H54 (cell line): Measurements from ENCODE around the gene PKP3.
A peak's percentile ranks its signal among the peaks of the same experiment; 100 is the strongest.

Source experiments
- DNase-seq: peaks from one replicate; pipeline ENCODE4 v3.0.0; 2011; ENCODE audit warnings: low spot score, mixed read lengths; ENCODE audit not compliant: insufficient read length
- FAIRE-seq: peaks from 3 replicates; lab custom pipeline; 2011; peaks lifted over from hg19 to GRCh38; lab: Jason Lieb, UNC
- POLR2A ChIP-seq: IDR thresholded peaks from 2 replicates; pipeline ENCODE4 v1.6.1; 2011; ENCODE audit warnings: low read depth, mild to moderate bottlenecking, low read length

The PKP3 gene

GRCh38 chr11:369336-370018 lies 24.5 kb upstream of the PKP3 start, which contains the start of gene B4GALNT4:
Gene B4GALNT4, plus strand, starts transcription at chr11:369499. Its CDS starts 305 bp downstream, at chr11:369804.
- 0 out of 2 replicates have a peak, but pooled peaks have one; percentile 19 for TF ChIP-seq POLR2A
- no peak for DNase-seq
- no peak for FAIRE-seq

GRCh38 chr11:370070-370941 lies 23.7 kb upstream of the PKP3 start:
- no peak for FAIRE-seq
- DNase-seq = no peak
- no peak for TF ChIP-seq POLR2A

- no peak for TF ChIP-seq POLR2A
- no peak for FAIRE-seq
- DNase-seq = no peak
Measured at GRCh38 chr11:371051-371450, 23.0 kb upstream of the PKP3 start.

GRCh38 chr11:371716-372590 lies 22.1 kb upstream of the PKP3 start:
- no peak for DNase-seq
- FAIRE-seq = no peak
- TF ChIP-seq POLR2A = no peak

- no peak for FAIRE-seq
- DNase-seq = no peak
- TF ChIP-seq POLR2A = no peak
Measured at GRCh38 chr11:372809-373715, 20.9 kb upstream of the PKP3 start.

GRCh38 chr11:373716-374551 lies 20.1 kb upstream of the PKP3 start:
- DNase-seq (no peak), FAIRE-seq (no peak)
- TF ChIP-seq POLR2A = no peak

GRCh38 chr11:375065-376025 lies 18.7 kb upstream of the PKP3 start:
- TF ChIP-seq POLR2A = no peak
- no peak for FAIRE-seq
- DNase-seq = no peak

GRCh38 chr11:376531-377173 lies 17.4 kb upstream of the PKP3 start:
- no peak for DNase-seq
- FAIRE-seq = no peak
- no peak for TF ChIP-seq POLR2A

- no peak for TF ChIP-seq POLR2A
- FAIRE-seq (no peak), DNase-seq (no peak)
Measured at GRCh38 chr11:377174-377865, 16.7 kb upstream of the PKP3 start.
